GM20000 (cell line): ENCODE measurements around the gene WWOX.

Experiments
- DNase-seq: peaks from one replicate; pipeline ENCODE4 v3.0.0; 2012; ENCODE audit warnings: low spot score
- TF ChIP-seq, protein P1 (sequence below): IDR thresholded peaks from 2 replicates; pipeline ENCODE4 v1.5.1; 2012; ENCODE audit warnings: mild to moderate bottlenecking, control low read depth; ENCODE audit errors: extremely low read depth, missing control alignments

The WWOX gene

DNA sequence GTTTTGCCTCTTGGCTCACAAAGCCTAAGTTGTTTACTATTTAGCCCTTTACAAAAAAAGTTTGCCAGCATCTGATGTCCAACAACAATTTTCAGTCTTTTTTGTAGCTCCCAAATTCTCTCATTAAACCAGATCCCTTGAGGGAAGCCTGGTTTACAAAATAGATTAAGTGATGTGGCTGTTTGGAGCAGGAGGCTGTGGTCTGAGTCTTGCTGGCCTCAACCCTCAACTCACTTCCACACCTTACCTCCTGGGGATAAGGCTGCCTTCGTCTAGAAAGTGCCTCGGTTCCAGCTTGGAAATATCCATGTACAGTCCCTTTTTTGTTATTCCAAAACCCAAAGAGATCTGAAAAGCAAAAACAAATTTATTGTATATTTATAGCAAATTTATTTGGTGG, 138.4 kb downstream of the WWOX start:
- TF ChIP-seq, protein P1, sequence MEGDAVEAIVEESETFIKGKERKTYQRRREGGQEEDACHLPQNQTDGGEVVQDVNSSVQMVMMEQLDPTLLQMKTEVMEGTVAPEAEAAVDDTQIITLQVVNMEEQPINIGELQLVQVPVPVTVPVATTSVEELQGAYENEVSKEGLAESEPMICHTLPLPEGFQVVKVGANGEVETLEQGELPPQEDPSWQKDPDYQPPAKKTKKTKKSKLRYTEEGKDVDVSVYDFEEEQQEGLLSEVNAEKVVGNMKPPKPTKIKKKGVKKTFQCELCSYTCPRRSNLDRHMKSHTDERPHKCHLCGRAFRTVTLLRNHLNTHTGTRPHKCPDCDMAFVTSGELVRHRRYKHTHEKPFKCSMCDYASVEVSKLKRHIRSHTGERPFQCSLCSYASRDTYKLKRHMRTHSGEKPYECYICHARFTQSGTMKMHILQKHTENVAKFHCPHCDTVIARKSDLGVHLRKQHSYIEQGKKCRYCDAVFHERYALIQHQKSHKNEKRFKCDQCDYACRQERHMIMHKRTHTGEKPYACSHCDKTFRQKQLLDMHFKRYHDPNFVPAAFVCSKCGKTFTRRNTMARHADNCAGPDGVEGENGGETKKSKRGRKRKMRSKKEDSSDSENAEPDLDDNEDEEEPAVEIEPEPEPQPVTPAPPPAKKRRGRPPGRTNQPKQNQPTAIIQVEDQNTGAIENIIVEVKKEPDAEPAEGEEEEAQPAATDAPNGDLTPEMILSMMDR, result no peak
- no peak for DNase-seq

DNA sequence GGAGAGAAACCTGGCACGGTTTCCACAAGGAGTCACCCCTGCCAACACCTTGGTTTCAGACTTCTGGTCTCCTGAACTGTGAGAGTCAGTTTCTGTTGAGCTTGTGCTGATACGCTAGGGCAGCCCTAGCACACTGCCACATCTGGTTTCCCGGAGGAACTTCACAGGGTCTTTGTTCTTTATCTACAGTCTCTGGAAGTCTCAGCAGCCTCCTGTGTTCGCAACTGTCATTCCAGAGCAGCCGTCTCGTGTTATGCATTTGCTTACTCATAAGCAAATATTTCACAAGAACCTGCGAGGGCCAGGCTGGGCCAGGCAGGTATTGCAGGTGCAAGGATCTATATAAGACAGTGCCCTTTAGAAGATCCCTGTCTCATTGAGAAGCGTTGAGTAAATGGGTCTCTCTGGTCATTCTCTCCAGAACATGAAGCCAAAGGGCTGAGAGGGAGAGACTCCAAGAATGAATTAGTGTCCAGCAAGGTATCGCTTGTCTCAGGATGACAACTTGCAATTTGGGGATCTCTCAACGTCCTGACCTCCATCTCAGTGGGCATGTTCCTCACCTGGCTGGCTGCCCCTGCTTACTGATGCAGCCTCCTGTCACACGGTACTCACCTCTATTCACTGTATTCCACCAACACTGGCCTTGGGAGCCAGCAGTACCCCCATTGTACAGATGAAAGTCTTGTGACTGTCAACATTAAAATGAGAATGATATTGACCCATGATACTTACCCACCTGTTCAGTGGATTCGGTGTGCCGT, 141.2 kb downstream of the WWOX start:
- DNase-seq, result no peak
- TF ChIP-seq, protein P1, result no peak

DNA sequence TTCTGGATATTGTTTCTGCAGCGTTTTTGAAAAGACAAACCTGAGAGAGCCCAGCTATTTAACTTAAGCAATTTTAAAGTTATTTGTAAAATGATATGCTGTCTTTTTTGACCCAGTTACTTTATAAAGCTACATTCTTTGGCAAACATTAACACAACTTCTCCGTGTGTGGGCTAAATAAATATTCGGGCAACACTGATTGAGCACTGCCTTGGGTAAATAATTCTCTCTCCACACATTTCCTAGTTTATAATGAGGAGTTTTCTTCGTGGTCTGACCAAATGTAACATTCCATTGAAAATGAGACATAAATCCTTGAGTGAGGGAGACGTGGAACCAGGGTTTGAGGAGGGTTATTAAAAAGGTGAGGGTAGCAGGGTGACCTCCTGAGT, 142.8 kb downstream of the WWOX start:
- no peak for DNase-seq
- TF ChIP-seq, protein P1, result no peak

DNA sequence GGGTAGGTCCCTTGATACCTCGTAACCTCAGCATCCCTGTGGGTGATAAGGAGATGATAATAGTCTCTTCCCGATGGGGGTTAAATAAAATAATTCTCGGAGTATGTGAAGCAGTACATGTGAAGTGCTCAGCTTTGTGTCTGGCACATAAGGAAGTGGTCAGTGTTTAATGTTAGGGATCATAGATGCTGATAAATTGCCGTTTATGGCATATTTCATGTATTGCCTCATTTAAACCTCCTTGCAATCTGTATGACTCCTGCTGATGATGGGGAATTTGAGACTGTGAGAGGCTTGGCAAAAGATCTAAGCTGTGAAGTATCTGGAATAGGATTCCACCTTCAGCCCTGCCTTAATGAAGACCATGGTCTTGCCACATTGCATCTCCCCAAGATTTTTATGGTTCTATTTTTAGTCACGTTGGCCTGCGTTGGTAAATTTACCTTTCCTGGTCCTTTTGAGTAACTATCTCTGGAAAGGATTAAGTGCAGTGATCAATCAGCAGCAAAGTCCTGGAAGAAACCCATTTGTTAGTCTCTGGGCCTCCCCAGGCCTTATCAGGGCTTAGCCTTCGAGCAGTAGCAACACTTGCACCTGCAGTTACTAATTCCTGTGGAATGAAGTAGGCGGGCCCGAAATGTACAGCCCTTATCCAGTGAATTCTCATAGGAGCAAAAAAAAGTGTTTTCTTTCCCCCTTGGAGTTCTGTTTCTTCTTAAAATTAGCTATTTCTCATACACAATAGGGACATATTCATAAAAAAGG, 144.9 kb downstream of the WWOX start:
- TF ChIP-seq, protein P1, result no peak
- DNase-seq, result no peak

DNA sequence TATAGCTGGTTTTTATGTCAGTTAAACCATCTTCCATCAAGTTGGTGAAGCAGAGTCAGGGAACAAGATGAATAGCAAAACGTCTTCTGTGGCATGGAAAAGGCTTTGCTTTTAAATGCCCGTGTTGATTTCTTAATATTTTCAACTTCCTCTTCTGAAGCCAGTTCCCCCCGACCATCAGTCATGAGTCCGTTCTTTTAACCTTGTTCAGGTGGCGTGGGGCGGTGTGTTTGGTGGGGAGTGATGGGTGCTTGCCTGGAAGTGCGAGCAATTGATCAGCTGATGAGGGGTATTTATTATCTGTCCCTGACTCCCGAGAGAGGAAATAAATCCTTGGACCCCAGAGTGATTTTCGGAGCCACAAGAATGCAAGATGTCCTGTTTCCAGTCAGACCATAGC, 147.1 kb downstream of the WWOX start:
- TF ChIP-seq, protein P1, result no peak
- DNase-seq, result no peak

DNA sequence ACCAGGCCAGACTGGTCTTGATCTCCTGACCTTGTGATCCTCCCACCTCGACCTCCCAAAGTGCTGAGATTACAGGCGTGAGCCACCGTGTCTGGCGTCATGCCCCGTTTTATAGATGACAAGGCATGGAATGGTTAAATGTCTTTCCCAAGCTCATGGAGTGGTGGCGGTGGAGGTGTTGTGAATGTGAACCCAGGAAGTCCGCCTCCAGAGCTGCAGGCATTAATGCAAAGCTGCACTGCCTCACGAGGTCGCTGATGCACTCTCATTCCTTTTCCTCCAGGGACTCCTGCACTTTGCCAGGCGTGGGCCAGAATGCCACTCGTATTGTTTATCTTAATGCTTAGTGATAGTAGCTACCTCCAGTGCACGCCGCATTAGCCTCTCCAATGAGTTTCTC, 149.6 kb downstream of the WWOX start:
- TF ChIP-seq, protein P1, result no peak
- no peak for DNase-seq

DNA sequence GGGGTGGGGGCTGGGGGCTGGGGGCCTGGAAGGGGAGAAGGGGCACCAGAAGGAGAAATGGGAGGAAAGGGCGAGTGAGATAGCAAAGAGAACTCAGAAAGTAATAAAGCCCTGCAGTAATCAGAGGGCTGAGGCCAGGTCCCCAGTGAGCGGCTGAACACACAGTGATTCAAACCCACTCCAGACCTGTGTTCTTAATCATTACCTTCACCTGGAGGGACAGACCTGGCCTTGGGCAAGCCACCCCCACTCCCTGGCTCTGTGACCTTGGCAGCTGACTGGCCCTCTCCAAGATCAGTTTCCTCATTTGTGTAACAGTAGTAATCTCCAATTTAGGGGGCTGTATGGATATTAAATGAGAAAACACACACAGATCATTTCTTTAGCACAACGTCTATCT, 150.4 kb downstream of the WWOX start:
- no peak for DNase-seq
- TF ChIP-seq, protein P1, result no peak
